ENCODE data around the gene SLC25A14.

DNA sequence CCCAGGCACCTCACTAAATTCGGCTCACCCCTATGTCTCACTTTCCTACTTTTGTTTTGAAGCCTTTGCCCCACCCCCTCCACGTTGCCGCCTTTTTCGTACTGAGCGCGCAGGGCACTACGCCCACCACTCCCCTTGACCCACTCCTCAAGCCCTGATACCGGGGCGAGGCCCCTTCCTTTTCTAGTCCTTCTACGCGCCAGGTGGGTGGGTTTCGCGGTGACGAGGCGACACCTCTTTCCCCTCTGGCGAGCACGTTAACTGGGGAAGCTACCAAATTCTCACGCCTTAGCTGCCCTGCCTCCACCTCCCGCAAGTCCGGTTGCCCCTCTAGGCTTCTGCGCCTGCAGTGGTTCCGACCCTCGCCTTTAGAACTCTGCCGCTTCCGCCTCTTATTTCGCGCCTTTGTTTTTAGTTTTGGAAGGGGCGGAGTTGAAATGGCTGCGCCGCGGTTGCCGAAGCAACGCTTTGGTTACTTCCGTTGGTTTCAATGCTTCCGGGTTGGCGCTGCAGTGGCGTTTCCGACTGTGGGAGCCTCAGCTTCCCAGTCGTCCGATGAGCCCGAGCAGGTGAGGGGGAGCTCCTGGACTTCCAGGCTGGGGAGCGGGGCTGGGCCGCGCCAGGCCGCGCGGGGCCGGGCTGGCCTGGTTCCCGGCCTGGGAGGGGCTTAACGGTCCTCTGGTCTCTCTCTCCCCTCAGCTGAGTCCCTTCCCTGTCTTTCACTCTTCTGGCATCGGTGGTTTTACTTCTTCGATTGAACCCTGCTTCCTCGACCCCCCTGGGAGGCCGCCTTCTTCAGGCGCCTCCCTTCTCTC, at the start of gene SLC25A14:
- TF ChIP-seq POLR2A (IDR thresholded peaks at IDR 0.05; ENCODE audit: low read depth, low read length) (no peak), FOS (IDR thresholded peaks at IDR 0.05; ENCODE audit: borderline replicate concordance, insufficient read depth, low read length) (no peak), POLR2AphosphoS5 (IDR thresholded peaks at IDR 0.05; ENCODE audit: insufficient read depth, low read depth, low read length) (no peak), EZH2 (IDR thresholded peaks at IDR 0.05; ENCODE audit: borderline replicate concordance, low read depth, low read length, severe bottlenecking) (no peak), MYC (IDR thresholded peaks at IDR 0.05; ENCODE audit: low read depth, low read length) (no peak), GATA2 (IDR thresholded peaks at IDR 0.05; ENCODE audit: insufficient read depth, insufficient read length, low read depth, low read length) (no peak), JUN (IDR thresholded peaks at IDR 0.05; ENCODE audit: borderline replicate concordance, insufficient read depth, insufficient read length, low read depth) (no peak)
- TF ChIP-seq, protein P1, sequence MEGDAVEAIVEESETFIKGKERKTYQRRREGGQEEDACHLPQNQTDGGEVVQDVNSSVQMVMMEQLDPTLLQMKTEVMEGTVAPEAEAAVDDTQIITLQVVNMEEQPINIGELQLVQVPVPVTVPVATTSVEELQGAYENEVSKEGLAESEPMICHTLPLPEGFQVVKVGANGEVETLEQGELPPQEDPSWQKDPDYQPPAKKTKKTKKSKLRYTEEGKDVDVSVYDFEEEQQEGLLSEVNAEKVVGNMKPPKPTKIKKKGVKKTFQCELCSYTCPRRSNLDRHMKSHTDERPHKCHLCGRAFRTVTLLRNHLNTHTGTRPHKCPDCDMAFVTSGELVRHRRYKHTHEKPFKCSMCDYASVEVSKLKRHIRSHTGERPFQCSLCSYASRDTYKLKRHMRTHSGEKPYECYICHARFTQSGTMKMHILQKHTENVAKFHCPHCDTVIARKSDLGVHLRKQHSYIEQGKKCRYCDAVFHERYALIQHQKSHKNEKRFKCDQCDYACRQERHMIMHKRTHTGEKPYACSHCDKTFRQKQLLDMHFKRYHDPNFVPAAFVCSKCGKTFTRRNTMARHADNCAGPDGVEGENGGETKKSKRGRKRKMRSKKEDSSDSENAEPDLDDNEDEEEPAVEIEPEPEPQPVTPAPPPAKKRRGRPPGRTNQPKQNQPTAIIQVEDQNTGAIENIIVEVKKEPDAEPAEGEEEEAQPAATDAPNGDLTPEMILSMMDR (IDR thresholded peaks at IDR 0.05; ENCODE audit: extremely low read depth in 1 of 2, insufficient read depth in 1 of 2, low read depth in 1 of 2, low read length in 2 of 2): no peak
- TF ChIP-seq, protein P2, sequence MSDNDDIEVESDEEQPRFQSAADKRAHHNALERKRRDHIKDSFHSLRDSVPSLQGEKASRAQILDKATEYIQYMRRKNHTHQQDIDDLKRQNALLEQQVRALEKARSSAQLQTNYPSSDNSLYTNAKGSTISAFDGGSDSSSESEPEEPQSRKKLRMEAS (IDR thresholded peaks at IDR 0.05; ENCODE audit: insufficient read depth, insufficient read length): peak; percentile 5

All from endothelial cell of umbilical vein (primary cell).